WERI-Rb-1 (cell line): ENCODE results near the gene PLPP1.

Experiments
- DNase-seq: peaks from one replicate; pipeline ENCODE4 v3.0.0-alpha.2; 2020
- H3K27ac ChIP-seq: fragments of 250-450 bp; sonication (Bioruptor Pico); 2 replicates; pipeline ENCODE4 v1.5.1; 2020; ENCODE audit warnings: mild to moderate bottlenecking, moderate library complexity
- H3K27me3 ChIP-seq: fragments of 250-450 bp; sonication (Bioruptor Pico); 2 replicates; pipeline ENCODE4 v1.5.1; 2021; ENCODE audit warnings: mild to moderate bottlenecking, low read depth, moderate library complexity; ENCODE audit not compliant: insufficient read depth, severe bottlenecking
- H3K36me3 ChIP-seq: fragments of 250-450 bp; sonication (Bioruptor Pico); 2 replicates; pipeline ENCODE4 v1.5.1; 2020; ENCODE audit warnings: mild to moderate bottlenecking, moderate library complexity
- H3K4me3 ChIP-seq: 2 replicates; pipeline ENCODE4 v1.5.1; 2011; ENCODE audit warnings: low read depth, mild to moderate bottlenecking, control low read depth, low read length
- H3K9me3 ChIP-seq: fragments of 250-450 bp; sonication (Bioruptor Pico); 2 replicates; pipeline ENCODE4 v1.5.1; 2021; ENCODE audit warnings: mild to moderate bottlenecking, moderate library complexity; ENCODE audit not compliant: severe bottlenecking
- CTCF ChIP-seq: IDR thresholded peaks from 2 replicates; pipeline ENCODE4 v1.5.1; 2011; ENCODE audit warnings: low read depth, mild to moderate bottlenecking, control low read depth, inconsistent platforms, low read length

The PLPP1 gene

DNA sequence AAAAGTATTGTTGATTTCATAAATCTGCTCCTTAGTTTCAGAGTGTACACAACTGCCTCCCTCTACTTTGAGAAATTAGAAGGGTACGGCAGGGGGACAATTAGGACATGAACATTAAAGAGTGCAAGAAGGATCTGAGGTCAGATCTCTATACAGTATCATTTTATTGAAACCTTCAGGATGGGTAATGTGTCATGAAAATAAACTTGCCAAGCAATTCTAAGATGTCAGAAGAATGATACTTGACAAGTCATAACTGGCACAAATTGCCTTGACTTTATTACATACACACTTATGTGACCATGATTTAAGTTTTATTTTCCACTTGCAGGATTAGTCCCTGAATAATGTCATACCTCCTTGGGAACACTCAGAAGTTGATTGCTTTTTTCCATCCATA, 92.8 kb downstream of the PLPP1 start:
- Histone ChIP-seq H3K9me3 (no peaks in the 10 kb centered on the region), H3K27ac (no peak overlapping the region), H3K36me3 (no peaks in the 10 kb centered on the region), H3K27me3 (no peaks in the 10 kb centered on the region), H3K4me3 (no peak overlapping the region)
- DNase-seq = no peak
- no peak for TF ChIP-seq CTCF

DNA sequence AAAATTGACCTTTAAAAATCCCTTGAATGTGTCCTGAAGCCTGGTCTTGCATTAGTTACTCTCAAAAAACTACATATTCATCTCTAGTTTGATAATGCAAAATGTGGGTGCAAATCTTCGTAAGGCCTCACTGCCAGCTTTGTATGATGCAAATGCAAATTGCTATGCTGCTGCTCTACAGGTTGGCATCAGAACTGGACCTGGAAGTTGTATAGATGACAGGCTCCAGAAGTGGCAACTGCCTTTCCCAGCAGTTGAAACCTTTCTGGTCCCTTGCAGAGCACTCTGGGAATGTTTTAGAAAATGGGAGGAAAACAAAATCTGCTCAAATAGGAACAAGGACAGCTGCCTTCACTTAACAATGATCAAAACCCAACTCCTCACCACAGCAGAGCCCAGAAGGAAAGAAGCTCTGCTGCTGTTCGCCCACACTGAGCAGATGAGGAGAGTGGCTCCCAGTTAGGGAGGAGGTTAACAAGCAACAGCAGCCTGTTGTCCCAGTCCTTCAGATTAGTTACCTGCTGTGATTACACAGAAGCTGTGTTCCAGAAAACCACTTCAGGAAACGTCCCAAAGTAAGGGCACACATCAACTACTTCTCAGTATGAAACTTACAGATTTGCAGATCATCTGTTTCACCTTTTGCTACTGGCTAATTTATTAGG, 93.5 kb downstream of the PLPP1 start:
- Histone ChIP-seq H3K9me3 (no peaks in the 10 kb centered on the region), H3K36me3 (no peaks in the 10 kb centered on the region), H3K27ac (no peak overlapping the region), H3K4me3 (no peak overlapping the region), H3K27me3 (no peaks in the 10 kb centered on the region)
- TF ChIP-seq CTCF = no peak
- DNase-seq = no peak

GRCh38 chr5:55440188-55440646, 94.5 kb downstream of the PLPP1 start:
- no peak for DNase-seq
- no peaks in the 10 kb centered on the region for H3K36me3 ChIP-seq
- no peak overlapping the region for H3K27ac ChIP-seq

GRCh38 chr5:55438998-55439397, 95.8 kb downstream of the PLPP1 start:
- DNase-seq = no peak
- Histone ChIP-seq H3K4me3 (no peak overlapping the region), H3K27ac (no peak overlapping the region), H3K36me3 (no peaks in the 10 kb centered on the region), H3K27me3 (no peaks in the 10 kb centered on the region), H3K9me3 (no peaks in the 10 kb centered on the region)
- no peak for TF ChIP-seq CTCF

More at GRCh38 chr5:55440188-55440646, 94.5 kb downstream of the PLPP1 start:
- Histone ChIP-seq H3K9me3 (no peaks in the 10 kb centered on the region), H3K27me3 (no peaks in the 10 kb centered on the region), H3K4me3 (no peak overlapping the region)
- no peak for TF ChIP-seq CTCF

GRCh38 chr5:55437859-55438206, 96.9 kb downstream of the PLPP1 start:
- Histone ChIP-seq H3K36me3 (no peaks in the 10 kb centered on the region), H3K4me3 (no peak overlapping the region), H3K27ac (no peak overlapping the region)

More at GRCh38 chr5:55437859-55438206, 96.9 kb downstream of the PLPP1 start:
- TF ChIP-seq CTCF = no peak
- DNase-seq = no peak
- H3K9me3 ChIP-seq = peaks cover 2% of the 10 kb centered on the region
- H3K27me3 ChIP-seq = no peaks in the 10 kb centered on the region
